Coronary artery (tissue), 2 donors: Measurements from ENCODE around the gene CTPS2.
"Not testable (repeated sequence)": the region's sequence is repeated elsewhere in the genome, so short reads cannot be mapped to it uniquely, and the experiment has no call there.

Experiments
- DNase-seq: peaks from one replicate; pipeline ENCODE4 v3.0.0-alpha.2; 2017; ENCODE audit warnings: low spot score
- H3K27ac ChIP-seq, 2 donors: fragments of 200-600 bp; sonication (generic); one replicate each; pipeline ENCODE4 v1.5.1; 2016 to 2019
- H3K4me3 ChIP-seq: fragments of 200-600 bp; sonication (generic); 2 replicates; pipeline ENCODE4 v1.5.1; 2016; ENCODE audit warnings: mild to moderate bottlenecking, moderate library complexity
- CTCF ChIP-seq: fragments of 200-600 bp; sonication (generic); IDR thresholded peaks from one replicate; pipeline ENCODE4 v1.5.1; 2019; ENCODE audit warnings: antibody characterized with exemption

Gene CTPS2

GRCh38 chrX:16725072-16725471, 12.6 kb upstream of the CTPS2 start:
- no peak overlapping the region for H3K4me3 ChIP-seq

GRCh38 chrX:16722481-16722880, 10.0 kb upstream of the CTPS2 start:
- Histone ChIP-seq H3K4me3 (no peak overlapping the region), H3K27ac (no peak overlapping the region)
- no peak for TF ChIP-seq CTCF
- DNase-seq, result no peak

More at GRCh38 chrX:16725072-16725471, 12.6 kb upstream of the CTPS2 start:
- DNase-seq, result no peak
- TF ChIP-seq CTCF, result no peak
- H3K27ac ChIP-seq, result no peak overlapping the region

- no peak for TF ChIP-seq CTCF
- peak; percentile 100 for DNase-seq
- H3K27ac ChIP-seq, result peak within 1 kb of the TSS; percentile 93 to 96
- H3K4me3 ChIP-seq, result peak within 1 kb of the TSS; percentile 93
Observed at GRCh38 chrX:16719334-16720084, 7.0 kb upstream of the CTPS2 start, which contains the start of gene SYAP1. Gene SYAP1 (plus strand): TSS chrX:16719612. CDS start chrX:16719725, 113 bp downstream.

- DNase-seq, result no peak
- no peak for TF ChIP-seq CTCF
- peak overlapping the region; percentile 93 to 96 for H3K27ac ChIP-seq
- peak overlapping the region; percentile 93 for H3K4me3 ChIP-seq
Observed at GRCh38 chrX:16718824-16719333, 6.4 kb upstream of the CTPS2 start.

- not testable (repeated sequence) for H3K4me3 ChIP-seq, H3K27ac ChIP-seq
Observed at GRCh38 chrX:16716451-16716850, 4.0 kb upstream of the CTPS2 start.

GRCh38 chrX:16715638-16716037, 3.2 kb upstream of the CTPS2 start:
- not testable (repeated sequence) for DNase-seq, H3K4me3 ChIP-seq, H3K27ac ChIP-seq

More at GRCh38 chrX:16716451-16716850, 4.0 kb upstream of the CTPS2 start:
- DNase-seq, result not testable (repeated sequence)

- DNase-seq, result no peak
- TF ChIP-seq CTCF, result no peak
- Histone ChIP-seq H3K4me3 (no peak overlapping the region), H3K27ac (no peak overlapping the region)
Observed at GRCh38 chrX:16714504-16714903, 2.0 kb upstream of the CTPS2 start.

GRCh38 chrX:16711893-16712547, 449 bp downstream of the CTPS2 start:
- no peak for DNase-seq
- Histone ChIP-seq H3K27ac (peak overlapping the region; percentile 69 to 90), H3K4me3 (peak overlapping the region; percentile 81)
- no peak for TF ChIP-seq CTCF
